ENCODE data around the gene KIF5C. TPM values are rescaled to one million over a fixed set of nuclear protein-coding genes. Genes with fewer than 3 reads are reported as not detected.

Gene KIF5C
- total RNA-seq, 1 donor from 2014 or later, result 63.3 TPM

DNA sequence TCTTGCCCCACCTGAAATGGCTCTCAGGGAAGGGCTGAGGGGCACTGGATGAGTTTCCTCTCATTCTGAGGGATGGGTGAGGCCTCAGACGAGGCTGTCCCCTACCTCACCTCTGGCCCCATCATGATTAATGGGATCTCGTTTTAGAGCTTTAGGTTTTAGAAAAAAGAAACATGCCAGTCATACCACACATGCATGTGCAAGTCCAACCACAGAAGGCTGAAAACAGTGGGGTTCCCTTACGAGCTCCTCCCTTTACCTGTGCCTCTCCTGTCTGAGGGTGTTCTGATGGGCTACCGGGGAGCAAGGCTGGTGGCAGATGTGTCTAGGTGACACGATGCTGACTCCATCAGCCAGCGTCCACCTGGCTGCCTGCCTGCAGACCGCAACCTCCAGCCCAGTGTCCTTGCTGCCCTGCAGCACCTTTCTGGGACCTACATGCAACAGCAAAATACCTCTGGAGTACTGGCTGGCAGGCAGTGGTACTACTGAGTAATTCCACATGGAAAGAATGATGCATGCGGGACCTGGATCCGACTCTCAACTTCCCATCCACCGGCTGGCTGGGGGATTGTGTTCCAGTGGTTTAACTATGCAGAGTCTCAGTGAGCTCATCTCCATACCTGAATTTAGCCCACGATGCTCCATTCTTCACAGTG, 154.4 kb downstream of the KIF5C start:
- no peaks in the 10 kb centered on the region for H3K36me3 Mint-ChIP-seq (ENCODE audit: low read depth)
- no peak overlapping the region for H3K27ac Mint-ChIP-seq (ENCODE audit: unreplicated experiment)
- TF ChIP-seq, protein P1, sequence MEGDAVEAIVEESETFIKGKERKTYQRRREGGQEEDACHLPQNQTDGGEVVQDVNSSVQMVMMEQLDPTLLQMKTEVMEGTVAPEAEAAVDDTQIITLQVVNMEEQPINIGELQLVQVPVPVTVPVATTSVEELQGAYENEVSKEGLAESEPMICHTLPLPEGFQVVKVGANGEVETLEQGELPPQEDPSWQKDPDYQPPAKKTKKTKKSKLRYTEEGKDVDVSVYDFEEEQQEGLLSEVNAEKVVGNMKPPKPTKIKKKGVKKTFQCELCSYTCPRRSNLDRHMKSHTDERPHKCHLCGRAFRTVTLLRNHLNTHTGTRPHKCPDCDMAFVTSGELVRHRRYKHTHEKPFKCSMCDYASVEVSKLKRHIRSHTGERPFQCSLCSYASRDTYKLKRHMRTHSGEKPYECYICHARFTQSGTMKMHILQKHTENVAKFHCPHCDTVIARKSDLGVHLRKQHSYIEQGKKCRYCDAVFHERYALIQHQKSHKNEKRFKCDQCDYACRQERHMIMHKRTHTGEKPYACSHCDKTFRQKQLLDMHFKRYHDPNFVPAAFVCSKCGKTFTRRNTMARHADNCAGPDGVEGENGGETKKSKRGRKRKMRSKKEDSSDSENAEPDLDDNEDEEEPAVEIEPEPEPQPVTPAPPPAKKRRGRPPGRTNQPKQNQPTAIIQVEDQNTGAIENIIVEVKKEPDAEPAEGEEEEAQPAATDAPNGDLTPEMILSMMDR (conservative IDR thresholded peaks at IDR 0.05), result no peak
- no peak for DNase-seq (ENCODE audit: low read depth, low spot score)
- no peaks in the 10 kb centered on the region for H3K9me3 Mint-ChIP-seq
- peaks cover 6% of the 10 kb centered on the region for H3K27me3 Mint-ChIP-seq (ENCODE audit: low read depth)
- H3K4me3 Mint-ChIP-seq, result no peak overlapping the region
- peaks cover 14% of the 10 kb centered on the region for H3K4me1 Mint-ChIP-seq

DNA sequence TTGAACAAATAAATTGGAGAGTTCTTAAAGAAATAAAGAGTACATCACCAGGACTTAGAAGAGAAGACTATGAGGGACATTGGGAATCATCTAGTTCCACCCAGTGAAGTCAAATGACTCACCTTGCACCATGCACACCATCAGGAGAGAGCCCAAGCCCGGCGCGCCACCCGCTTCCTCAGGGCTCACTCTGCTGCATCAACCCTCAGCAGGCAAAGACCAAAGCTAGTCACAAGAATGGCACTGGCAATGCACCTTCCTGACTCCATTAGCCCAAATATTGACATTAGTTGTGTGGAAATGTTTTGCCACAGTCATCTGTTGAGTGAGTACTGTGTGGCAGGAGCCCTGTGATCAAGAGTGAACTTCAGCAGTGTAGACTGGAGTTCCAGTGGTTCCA, 156.4 kb downstream of the KIF5C start:
- Mint-ChIP-seq H3K9me3 (no peaks in the 10 kb centered on the region), H3K36me3 (ENCODE audit: low read depth) (no peaks in the 10 kb centered on the region), H3K27me3 (ENCODE audit: low read depth) (peaks cover 11% of the 10 kb centered on the region), H3K4me1 (peaks cover 14% of the 10 kb centered on the region), H3K4me3 (no peak overlapping the region), H3K27ac (ENCODE audit: unreplicated experiment) (no peak overlapping the region)
- no peak for DNase-seq (ENCODE audit: low read depth, low spot score)
- TF ChIP-seq, protein P1 (conservative IDR thresholded peaks at IDR 0.05), result no peak

DNA sequence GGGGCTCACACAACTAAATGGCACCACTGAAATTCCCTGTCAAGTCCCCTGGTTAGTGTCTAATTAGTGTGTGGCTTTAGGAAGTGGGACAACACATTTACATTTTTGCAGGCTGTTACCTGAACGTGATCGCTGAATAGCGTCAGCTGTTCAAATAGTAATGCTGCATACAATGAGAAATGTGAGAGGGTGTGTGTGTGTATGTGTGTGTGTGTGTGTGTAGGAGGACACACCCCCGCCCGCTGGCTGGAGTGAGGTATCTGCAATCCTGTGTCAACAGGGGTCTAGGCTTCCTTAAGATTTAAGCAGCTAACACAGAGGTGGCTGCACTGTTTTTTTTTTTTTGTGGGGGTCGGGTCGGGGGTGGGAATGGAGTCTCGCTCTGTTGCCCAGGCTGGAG, 158.7 kb downstream of the KIF5C start:
- Mint-ChIP-seq H3K9me3 (no peaks in the 10 kb centered on the region), H3K36me3 (ENCODE audit: low read depth) (no peaks in the 10 kb centered on the region), H3K4me3 (no peak overlapping the region), H3K27me3 (ENCODE audit: low read depth) (peaks cover 31% of the 10 kb centered on the region), H3K27ac (ENCODE audit: unreplicated experiment) (no peak overlapping the region), H3K4me1 (peaks cover 4% of the 10 kb centered on the region)
- DNase-seq (ENCODE audit: low read depth, low spot score), result no peak
- TF ChIP-seq, protein P1 (conservative IDR thresholded peaks at IDR 0.05), result no peak

DNA sequence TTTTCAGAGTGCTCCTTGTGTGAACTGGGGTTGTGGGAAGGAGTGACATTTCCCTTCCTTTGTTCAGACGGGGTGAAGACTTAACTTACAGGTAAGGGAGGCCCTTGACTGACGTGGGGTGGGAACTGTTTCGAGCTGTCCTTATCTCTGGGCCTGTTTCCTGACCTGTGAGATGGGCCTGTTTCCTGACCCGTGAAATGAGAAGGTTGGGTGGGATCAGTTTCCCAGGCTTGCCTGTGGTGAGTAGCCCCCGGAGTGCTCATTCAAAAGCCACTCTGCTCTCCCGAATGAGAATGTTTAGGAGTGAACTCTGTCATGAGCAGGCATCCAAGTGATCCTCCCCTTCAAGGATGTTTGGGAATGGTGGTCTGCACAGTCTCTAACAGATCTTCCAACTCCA, 159.4 kb downstream of the KIF5C start:
- Mint-ChIP-seq H3K9me3 (no peaks in the 10 kb centered on the region), H3K36me3 (ENCODE audit: low read depth) (no peaks in the 10 kb centered on the region), H3K27me3 (ENCODE audit: low read depth) (peaks cover 37% of the 10 kb centered on the region), H3K27ac (ENCODE audit: unreplicated experiment) (no peak overlapping the region), H3K4me3 (no peak overlapping the region), H3K4me1 (peaks cover 4% of the 10 kb centered on the region)
- no peak for DNase-seq (ENCODE audit: low read depth, low spot score)
- TF ChIP-seq, protein P1 (conservative IDR thresholded peaks at IDR 0.05), result no peak

DNA sequence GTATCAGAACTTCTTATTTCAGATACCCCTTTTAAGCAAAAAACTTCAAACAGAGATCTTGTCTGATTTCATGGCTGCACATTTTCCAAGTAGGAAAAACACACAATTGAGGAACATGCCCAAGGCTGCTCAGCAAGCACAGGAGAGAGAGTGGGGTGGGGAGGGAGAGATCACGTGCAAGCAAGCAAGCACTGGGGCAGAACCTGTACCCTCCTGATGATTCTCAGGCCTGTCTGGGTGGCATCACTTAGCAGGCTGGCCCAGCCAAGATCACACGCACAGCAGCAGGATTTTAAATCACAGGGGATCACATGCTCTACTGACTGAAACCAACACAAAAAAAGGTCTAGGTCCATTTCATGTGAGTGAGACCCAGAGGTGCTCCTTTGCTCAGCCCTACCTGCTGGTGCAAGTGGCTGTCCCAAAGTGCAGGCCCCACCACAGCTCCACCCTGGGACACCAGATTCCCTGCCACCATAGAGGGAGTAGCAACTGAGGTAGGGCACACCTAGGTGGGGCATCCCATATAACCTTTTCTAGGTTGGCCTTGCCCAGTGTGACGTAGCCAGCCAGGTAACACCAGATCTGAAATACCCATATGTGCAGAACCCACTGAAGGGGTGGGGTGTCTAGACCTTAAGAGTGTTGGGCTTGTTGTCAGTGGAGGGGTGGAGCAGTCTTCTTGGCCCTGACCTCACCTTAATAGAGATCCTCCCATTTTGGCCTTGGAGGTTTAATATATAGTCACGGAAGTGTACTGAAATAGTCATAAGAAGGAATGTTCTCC, 161.7 kb downstream of the KIF5C start:
- peaks cover 59% of the 10 kb centered on the region for H3K27me3 Mint-ChIP-seq (ENCODE audit: low read depth)
- H3K4me1 Mint-ChIP-seq, result peaks cover 4% of the 10 kb centered on the region
- H3K36me3 Mint-ChIP-seq (ENCODE audit: low read depth), result no peaks in the 10 kb centered on the region
- H3K27ac Mint-ChIP-seq (ENCODE audit: unreplicated experiment), result no peak overlapping the region
- TF ChIP-seq, protein P1 (conservative IDR thresholded peaks at IDR 0.05), result no peak
- no peaks in the 10 kb centered on the region for H3K9me3 Mint-ChIP-seq
- H3K4me3 Mint-ChIP-seq, result peak overlapping the region; percentile 89
- DNase-seq (ENCODE audit: low read depth, low spot score), result no peak

Data from neural crest cell (in vitro differentiated cells).